Activated CD8-positive, alpha-beta T cell treated with anti-CD3 and anti-CD28 coated beads for 36 hours (primary cell): ENCODE results near the gene UGT2A3. TPM values are rescaled to one million over a fixed set of nuclear protein-coding genes. Genes with fewer than 3 reads are reported as not detected.

Experiments
- ATAC-seq: fragments of 200-7000 bp; cut with Tn5 transposase; one replicate; pipeline ENCODE4 v1.10.0; 2021; ENCODE audit warnings: mild to moderate bottlenecking, moderate library complexity
- CTCF ChIA-PET: fragments of 350-600 bp; sonication (Branson Sonifier 250); formaldehyde crosslinking; loops from one replicate; lab custom pipeline; 2021; ENCODE audit warnings: antibody characterized with exemption; lab: Charles Lee
- POLR2A ChIA-PET: fragments of 350-600 bp; sonication (Branson Sonifier 250); formaldehyde crosslinking; loops from one replicate; lab custom pipeline; 2021; ENCODE audit warnings: antibody characterized with exemption; lab: Charles Lee
- DNase-seq: peaks from one replicate; pipeline ENCODE4 v3.0.0-alpha.2; 2020
- H3K27ac Mint-ChIP-seq: one replicate; pipeline ENCODE4 v1.8.0; 2021; ENCODE audit warnings: mild to moderate bottlenecking, mixed read lengths
- H3K27me3 Mint-ChIP-seq: one replicate; pipeline ENCODE4 v1.8.0; 2021; ENCODE audit warnings: mixed read lengths
- H3K36me3 Mint-ChIP-seq: one replicate; pipeline ENCODE4 v1.8.0; 2021; ENCODE audit warnings: low read depth, mixed read lengths
- H3K4me1 Mint-ChIP-seq: one replicate; pipeline ENCODE4 v1.8.0; 2021; ENCODE audit warnings: low read depth, mixed read lengths
- H3K4me3 Mint-ChIP-seq: one replicate; pipeline ENCODE4 v1.8.0; 2021; ENCODE audit warnings: mild to moderate bottlenecking, moderate library complexity, mixed read lengths
- H3K9me3 Mint-ChIP-seq: one replicate; pipeline ENCODE4 v1.8.0; 2021; ENCODE audit warnings: mixed read lengths
- CTCF ChIP-seq: fragments of 200-600 bp; IDR thresholded peaks from one replicate; pipeline ENCODE4 v1.8.0; 2022; ENCODE audit warnings: antibody characterized with exemption, mild to moderate bottlenecking
- intact Hi-C: fragments of 100-400 bp; cut with micrococcal nuclease; formaldehyde crosslinking; loops from one replicate; pipeline ENCODE4 v1.10.0; 2022
- total RNA-seq, 2 experiments: library from RNA; stranded (reverse); gene quantifications; one replicate each; pipeline ENCODE4 v1.2.3, GENCODE V29; 2021

The UGT2A3 gene
- total RNA-seq = not detected

GRCh38 chr4:68951078-68951805 is at the start of gene UGT2A3:
Gene UGT2A3, minus strand, starts transcription at chr4:68951804. Its CDS starts 44 bp downstream, at chr4:68951760.
- no peaks in the 10 kb centered on the region for H3K36me3 Mint-ChIP-seq
- no peak within 1 kb of the TSS for H3K4me3 Mint-ChIP-seq
- ATAC-seq (no peak), DNase-seq (no peak)
- TF ChIP-seq CTCF = no peak
- no peaks in the 10 kb centered on the region for H3K9me3 Mint-ChIP-seq
- CTCF ChIA-PET = no interaction called here
- intact Hi-C loops = no loop called here
- no peaks in the 10 kb centered on the region for H3K4me1 Mint-ChIP-seq
- no peak within 1 kb of the TSS for H3K27ac Mint-ChIP-seq
- H3K27me3 Mint-ChIP-seq = no peaks in the 10 kb centered on the region
- POLR2A ChIA-PET = no interaction called here

- CTCF ChIA-PET = no interaction called here
- POLR2A ChIA-PET = no interaction called here
- ATAC-seq (no peak), DNase-seq (no peak)
- Mint-ChIP-seq H3K9me3 (no peaks in the 10 kb centered on the region), H3K4me1 (no peaks in the 10 kb centered on the region), H3K27me3 (no peaks in the 10 kb centered on the region), H3K36me3 (no peaks in the 10 kb centered on the region), H3K4me3 (no peak overlapping the region), H3K27ac (no peak overlapping the region)
- no peak for TF ChIP-seq CTCF
- intact Hi-C loops = no loop called here
Measured at GRCh38 chr4:68997040-68997439, 45.4 kb upstream of the UGT2A3 start.

GRCh38 chr4:68995292-68995691 is 43.7 kb upstream of the UGT2A3 start:
- H3K4me1 Mint-ChIP-seq = no peaks in the 10 kb centered on the region
- H3K9me3 Mint-ChIP-seq = no peaks in the 10 kb centered on the region
- intact Hi-C loops = no loop called here
- no peak for TF ChIP-seq CTCF
- ATAC-seq = no peak
- ChIA-PET POLR2A (no interaction called here), CTCF (no interaction called here)
- no peak overlapping the region for H3K27ac Mint-ChIP-seq
- H3K27me3 Mint-ChIP-seq = no peaks in the 10 kb centered on the region
- no peak for DNase-seq
- H3K4me3 Mint-ChIP-seq = no peak overlapping the region
- H3K36me3 Mint-ChIP-seq = no peaks in the 10 kb centered on the region

GRCh38 chr4:68987007-68987406 is 35.4 kb upstream of the UGT2A3 start:
- no peaks in the 10 kb centered on the region for H3K4me1 Mint-ChIP-seq
- ATAC-seq = no peak
- H3K36me3 Mint-ChIP-seq = no peaks in the 10 kb centered on the region
- ChIA-PET CTCF (no interaction called here), POLR2A (no interaction called here)
- H3K27me3 Mint-ChIP-seq = no peaks in the 10 kb centered on the region
- no peak overlapping the region for H3K4me3 Mint-ChIP-seq
- intact Hi-C loops = no loop called here
- no peak for DNase-seq
- no peak overlapping the region for H3K27ac Mint-ChIP-seq
- no peak for TF ChIP-seq CTCF
- H3K9me3 Mint-ChIP-seq = peaks cover 7% of the 10 kb centered on the region

- no peak overlapping the region for H3K27ac Mint-ChIP-seq
- POLR2A ChIA-PET = no interaction called here
- H3K4me1 Mint-ChIP-seq = no peaks in the 10 kb centered on the region
- H3K4me3 Mint-ChIP-seq = no peak overlapping the region
- TF ChIP-seq CTCF = no peak
- peaks cover 7% of the 10 kb centered on the region for H3K9me3 Mint-ChIP-seq
- intact Hi-C loops = no loop called here
- no peaks in the 10 kb centered on the region for H3K27me3 Mint-ChIP-seq
- CTCF ChIA-PET = no interaction called here
- no peak for DNase-seq
- no peaks in the 10 kb centered on the region for H3K36me3 Mint-ChIP-seq
- no peak for ATAC-seq
Measured at GRCh38 chr4:68985442-68985841, 33.8 kb upstream of the UGT2A3 start.
